Tibial nerve (tissue), 4 donors: Measurements from ENCODE around the gene FAM241A.

Source experiments
- EP300 ChIP-seq, 2 donors: sonication (generic); formaldehyde crosslinking; IDR thresholded peaks; one replicate each; pipeline ENCODE4 v1.6.1; 2017; ENCODE audit warnings: antibody characterized with exemption in 2 of 2, mild to moderate bottlenecking in 1 of 2
- POLR2A ChIP-seq, 2 donors: fragments of 450-650 bp; IDR thresholded peaks; one replicate each; pipeline ENCODE4 v1.6.1; 2017; ENCODE audit warnings: antibody characterized with exemption in 2 of 2, mild to moderate bottlenecking in 2 of 2, moderate library complexity in 2 of 2
- TF ChIP-seq, protein P1 (sequence below), 5 experiments: fragments of 200-600 bp in 3 of 5; fragments of 450-650 bp in 2 of 5; sonication (generic) in 3 of 5; IDR thresholded peaks; one replicate each; pipeline ENCODE4 v1.5.1; 2016 to 2019; ENCODE audit warnings: antibody characterized with exemption in 5 of 5, mild to moderate bottlenecking in 3 of 5, moderate library complexity in 2 of 5

- TF ChIP-seq, protein P1, sequence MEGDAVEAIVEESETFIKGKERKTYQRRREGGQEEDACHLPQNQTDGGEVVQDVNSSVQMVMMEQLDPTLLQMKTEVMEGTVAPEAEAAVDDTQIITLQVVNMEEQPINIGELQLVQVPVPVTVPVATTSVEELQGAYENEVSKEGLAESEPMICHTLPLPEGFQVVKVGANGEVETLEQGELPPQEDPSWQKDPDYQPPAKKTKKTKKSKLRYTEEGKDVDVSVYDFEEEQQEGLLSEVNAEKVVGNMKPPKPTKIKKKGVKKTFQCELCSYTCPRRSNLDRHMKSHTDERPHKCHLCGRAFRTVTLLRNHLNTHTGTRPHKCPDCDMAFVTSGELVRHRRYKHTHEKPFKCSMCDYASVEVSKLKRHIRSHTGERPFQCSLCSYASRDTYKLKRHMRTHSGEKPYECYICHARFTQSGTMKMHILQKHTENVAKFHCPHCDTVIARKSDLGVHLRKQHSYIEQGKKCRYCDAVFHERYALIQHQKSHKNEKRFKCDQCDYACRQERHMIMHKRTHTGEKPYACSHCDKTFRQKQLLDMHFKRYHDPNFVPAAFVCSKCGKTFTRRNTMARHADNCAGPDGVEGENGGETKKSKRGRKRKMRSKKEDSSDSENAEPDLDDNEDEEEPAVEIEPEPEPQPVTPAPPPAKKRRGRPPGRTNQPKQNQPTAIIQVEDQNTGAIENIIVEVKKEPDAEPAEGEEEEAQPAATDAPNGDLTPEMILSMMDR (IDR thresholded peaks at IDR 0.05), result no peak
- TF ChIP-seq EP300 (IDR thresholded peaks at IDR 0.05), result no peak
- TF ChIP-seq POLR2A (IDR thresholded peaks at IDR 0.05), result no peak
These were observed 8.7 kb upstream of the FAM241A start for GRCh38 chr4:112136551-112136950.
